ENCODE data around the gene TGM2. TPM values are rescaled to one million over a fixed set of nuclear protein-coding genes. Genes with fewer than 3 reads are reported as not detected.

The TGM2 gene
- total RNA-seq, 1 donor from 2014 or later, result 362 TPM

DNA sequence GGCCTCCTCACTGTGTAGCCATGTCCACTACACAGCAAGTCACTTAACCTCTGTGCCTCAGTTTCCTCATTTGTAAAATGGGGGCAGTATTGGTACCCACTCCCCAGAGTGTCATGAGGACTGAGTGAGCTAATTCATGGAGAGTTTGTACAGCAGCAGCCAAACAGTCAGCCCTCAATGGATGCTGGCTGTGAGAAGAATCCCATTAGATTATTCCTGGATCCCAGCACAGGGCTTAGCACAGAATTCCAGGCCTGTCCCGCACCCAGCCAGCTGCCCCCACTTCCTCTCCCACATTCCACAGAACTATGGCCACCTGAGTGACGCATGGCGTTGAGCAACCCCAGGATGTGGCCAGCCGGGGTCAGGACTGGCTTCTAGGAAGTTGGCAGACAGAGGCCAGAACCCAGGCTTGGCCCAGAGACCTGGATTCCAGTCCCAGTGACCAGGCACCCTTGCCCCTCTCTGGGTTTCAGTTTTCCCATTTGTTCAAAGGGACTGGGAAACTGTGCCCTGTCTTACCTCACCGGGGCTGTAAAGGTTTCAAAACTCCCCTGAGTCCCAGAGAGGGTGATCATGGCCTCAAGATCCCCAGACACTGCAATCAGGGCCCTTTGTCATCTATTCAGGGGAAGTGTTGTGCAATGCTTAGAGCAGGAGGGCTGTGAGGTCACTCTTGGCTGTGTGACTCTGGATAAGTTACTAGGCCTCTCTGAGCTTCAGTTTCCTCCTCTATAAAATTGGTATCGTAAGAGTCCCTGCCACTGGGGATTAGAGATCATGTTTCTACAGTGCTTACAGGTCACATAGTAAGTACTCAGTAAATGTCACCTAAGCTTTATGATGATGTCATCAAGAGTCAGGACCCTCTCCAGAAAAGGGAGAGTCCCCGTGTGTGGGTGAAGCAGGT is 3.0 kb upstream of the TGM2 start:
- H3K9me3 ChIP-seq, result no peaks in the 10 kb centered on the region
- no peaks in the 10 kb centered on the region for H3K36me3 ChIP-seq
- peak; percentile 50 to 61 for ATAC-seq
- no peaks in the 10 kb centered on the region for H3K27me3 ChIP-seq (ENCODE audit: low read depth)
- TF ChIP-seq, protein P1, sequence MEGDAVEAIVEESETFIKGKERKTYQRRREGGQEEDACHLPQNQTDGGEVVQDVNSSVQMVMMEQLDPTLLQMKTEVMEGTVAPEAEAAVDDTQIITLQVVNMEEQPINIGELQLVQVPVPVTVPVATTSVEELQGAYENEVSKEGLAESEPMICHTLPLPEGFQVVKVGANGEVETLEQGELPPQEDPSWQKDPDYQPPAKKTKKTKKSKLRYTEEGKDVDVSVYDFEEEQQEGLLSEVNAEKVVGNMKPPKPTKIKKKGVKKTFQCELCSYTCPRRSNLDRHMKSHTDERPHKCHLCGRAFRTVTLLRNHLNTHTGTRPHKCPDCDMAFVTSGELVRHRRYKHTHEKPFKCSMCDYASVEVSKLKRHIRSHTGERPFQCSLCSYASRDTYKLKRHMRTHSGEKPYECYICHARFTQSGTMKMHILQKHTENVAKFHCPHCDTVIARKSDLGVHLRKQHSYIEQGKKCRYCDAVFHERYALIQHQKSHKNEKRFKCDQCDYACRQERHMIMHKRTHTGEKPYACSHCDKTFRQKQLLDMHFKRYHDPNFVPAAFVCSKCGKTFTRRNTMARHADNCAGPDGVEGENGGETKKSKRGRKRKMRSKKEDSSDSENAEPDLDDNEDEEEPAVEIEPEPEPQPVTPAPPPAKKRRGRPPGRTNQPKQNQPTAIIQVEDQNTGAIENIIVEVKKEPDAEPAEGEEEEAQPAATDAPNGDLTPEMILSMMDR (IDR thresholded peaks at IDR 0.05), result no peak
- DNase-seq, result peak; percentile 82
- H3K4me1 ChIP-seq, result peaks cover 61% of the 10 kb centered on the region
- H3K4me3 ChIP-seq, result no peak overlapping the region
- H3K27ac ChIP-seq, result peak overlapping the region; percentile 79
- intact Hi-C loops (cut with DNase I), result loop anchor here (10.0 kb wide), 1 partner anchor 93 kb away; no protein-coding TSS in a partner anchor

DNA sequence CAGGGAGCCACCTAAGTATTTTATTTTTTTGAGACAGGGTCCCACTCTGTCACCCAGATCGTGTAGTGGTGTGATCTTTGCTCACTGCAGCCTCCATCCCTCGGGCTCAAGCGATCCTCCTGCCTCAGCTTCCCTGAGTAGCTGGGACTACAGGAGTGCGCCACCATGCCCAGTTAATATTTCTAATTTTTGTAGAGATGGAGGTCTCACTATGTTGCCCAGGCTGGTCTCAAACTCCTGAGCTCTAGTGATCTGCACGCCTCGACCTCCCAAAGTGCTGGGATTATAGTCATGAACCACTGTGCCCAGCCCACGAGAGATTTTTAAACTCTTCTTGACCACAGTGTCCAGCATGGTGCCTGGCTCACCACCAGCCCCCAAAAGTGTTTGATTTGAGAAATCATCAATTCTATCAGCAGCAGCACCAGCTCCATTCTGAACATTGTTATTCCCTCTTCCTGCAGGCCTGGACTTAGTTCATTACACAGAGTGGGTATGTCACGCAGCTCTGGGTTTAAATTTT is 2.3 kb upstream of the TGM2 start:
- ATAC-seq (no peak), DNase-seq (no peak)
- no peaks in the 10 kb centered on the region for H3K9me3 ChIP-seq
- no peak overlapping the region for H3K4me3 ChIP-seq
- no peaks in the 10 kb centered on the region for H3K27me3 ChIP-seq (ENCODE audit: low read depth)
- intact Hi-C loops (cut with DNase I), result loop anchor here (10.0 kb wide), 1 partner anchor 93 kb away; no protein-coding TSS in a partner anchor
- TF ChIP-seq, protein P1 (IDR thresholded peaks at IDR 0.05), result no peak
- no peaks in the 10 kb centered on the region for H3K36me3 ChIP-seq
- peaks cover 66% of the 10 kb centered on the region for H3K4me1 ChIP-seq
- H3K27ac ChIP-seq, result peak overlapping the region; percentile 79

DNA sequence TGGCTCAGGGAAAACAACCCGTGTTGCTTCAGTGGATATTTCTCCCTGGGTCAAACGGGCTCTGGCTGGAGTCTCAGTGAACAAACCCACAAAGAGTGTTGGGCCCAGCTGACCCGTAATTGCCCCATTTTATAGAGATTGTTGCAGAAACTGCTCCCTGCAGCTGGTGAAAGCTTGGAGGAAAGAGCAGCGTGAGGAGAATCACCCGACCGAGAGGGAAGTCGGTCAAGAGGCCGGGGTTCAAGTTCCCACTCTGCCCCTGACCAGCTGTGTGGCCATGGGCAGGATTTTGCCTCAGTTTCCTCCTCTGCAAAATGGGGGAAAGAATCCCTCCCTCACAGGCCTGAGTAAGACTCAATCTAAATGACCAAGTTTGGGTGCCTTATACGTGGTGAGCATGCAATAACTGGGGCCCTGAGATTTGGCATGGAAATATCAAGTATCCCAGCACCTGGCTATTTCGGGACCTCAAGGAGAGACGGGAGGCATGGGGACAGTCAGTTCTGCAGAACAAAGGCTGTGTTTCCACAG is 1.7 kb upstream of the TGM2 start:
- TF ChIP-seq, protein P1 (IDR thresholded peaks at IDR 0.05), result no peak
- Histone ChIP-seq H3K4me3 (no peak overlapping the region), H3K27ac (no peak overlapping the region), H3K27me3 (ENCODE audit: low read depth) (no peaks in the 10 kb centered on the region), H3K36me3 (no peaks in the 10 kb centered on the region), H3K9me3 (no peaks in the 10 kb centered on the region), H3K4me1 (peaks cover 71% of the 10 kb centered on the region)
- ATAC-seq (no peak), DNase-seq (no peak)
- intact Hi-C loops (cut with DNase I), result loop anchor here (10.0 kb wide), 1 partner anchor 92 kb away; no protein-coding TSS in a partner anchor

DNA sequence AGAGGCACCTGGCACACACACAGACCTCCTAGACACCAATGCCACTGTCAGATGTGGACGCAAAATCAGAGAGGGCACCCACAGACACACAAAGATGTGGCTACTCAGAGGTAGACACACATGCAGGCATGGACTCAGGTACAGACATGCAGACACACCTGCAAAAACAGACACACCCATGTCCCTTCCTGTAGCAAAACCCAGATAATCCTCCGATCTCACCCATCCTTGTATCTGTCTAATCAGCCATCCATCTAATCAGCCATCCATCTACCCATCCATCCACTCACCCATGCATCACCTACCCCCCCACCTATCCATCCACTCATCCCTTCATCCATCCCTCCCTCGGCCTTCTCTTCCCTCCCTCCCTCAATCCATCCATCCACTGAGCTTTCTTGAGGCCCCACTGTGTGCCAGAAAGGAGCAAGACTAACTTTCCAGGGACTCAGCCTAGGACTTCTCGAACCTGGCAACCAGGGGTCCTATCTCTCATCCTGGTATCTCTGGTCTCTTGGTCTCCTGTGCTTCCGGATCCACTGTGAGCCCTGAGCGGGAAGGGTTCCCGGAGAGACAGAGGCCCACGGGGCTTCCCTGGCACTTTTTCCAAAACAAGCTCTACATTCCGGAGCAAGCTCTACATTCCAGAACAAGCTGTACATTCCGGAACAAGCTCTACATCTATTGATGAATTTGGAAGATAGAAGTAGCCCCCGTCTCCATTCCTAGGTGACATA is 1.1 kb upstream of the TGM2 start:
- Histone ChIP-seq H3K4me1 (peaks cover 72% of the 10 kb centered on the region), H3K4me3 (no peak overlapping the region), H3K36me3 (peaks cover 5% of the 10 kb centered on the region), H3K9me3 (no peaks in the 10 kb centered on the region), H3K27ac (no peak overlapping the region), H3K27me3 (ENCODE audit: low read depth) (no peaks in the 10 kb centered on the region)
- TF ChIP-seq, protein P1 (IDR thresholded peaks at IDR 0.05), result no peak
- intact Hi-C loops (cut with DNase I), result loop anchor here (10.0 kb wide), 1 partner anchor 91 kb away; no protein-coding TSS in a partner anchor
- ATAC-seq (no peak), DNase-seq (no peak)

DNA sequence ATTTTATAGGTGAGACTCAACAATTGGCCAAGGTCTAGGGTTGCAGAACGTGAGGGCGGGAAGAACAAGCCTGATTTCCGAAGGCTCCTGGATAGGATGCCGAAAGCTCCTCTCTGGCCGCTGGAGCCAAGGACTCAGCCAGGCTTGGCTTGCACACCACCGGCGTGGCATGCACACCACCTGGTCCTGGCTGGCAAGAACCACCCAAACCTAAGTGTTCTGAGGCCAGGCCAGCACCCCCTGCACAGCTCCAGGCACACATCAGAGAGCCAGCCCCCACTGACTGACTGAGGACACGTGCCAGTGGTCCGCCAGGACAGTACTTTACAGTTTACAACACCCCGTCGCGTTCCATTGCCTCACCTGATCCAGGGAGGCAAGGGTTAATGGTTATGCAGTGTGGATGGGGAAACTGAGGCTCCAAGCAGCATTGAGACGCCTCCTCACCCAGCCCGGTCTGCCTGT is 414 bp downstream of the TGM2 start:
- ATAC-seq (peak in 1 of 2 donors; percentile 1), DNase-seq (no peak)
- H3K9me3 ChIP-seq, result no peaks in the 10 kb centered on the region
- no peaks in the 10 kb centered on the region for H3K27me3 ChIP-seq (ENCODE audit: low read depth)
- peak overlapping the region; percentile 78 for H3K27ac ChIP-seq
- H3K4me1 ChIP-seq, result peaks cover 76% of the 10 kb centered on the region
- peak overlapping the region; percentile 69 for H3K4me3 ChIP-seq
- TF ChIP-seq, protein P1 (IDR thresholded peaks at IDR 0.05), result no peak
- peaks cover 20% of the 10 kb centered on the region for H3K36me3 ChIP-seq
- intact Hi-C loops (cut with DNase I), result loop anchor here (10.0 kb wide), 1 partner anchor 90 kb away; no protein-coding TSS in a partner anchor

Data from lower lobe of right lung (tissue), 2 donors.